Measurements from ENCODE around the gene PROM1.

Gene PROM1

GRCh38 chr4:16048619-16049419, 35.0 kb downstream of the PROM1 start:
- TF ChIP-seq JUND (IDR thresholded peaks at IDR 0.05; ENCODE audit: low read depth), result no peak
- in situ Hi-C loops (cut with HindIII; ENCODE audit: low pct_unique_long_range_greater_than_20kb, low sequenced_read_pairs), result no loop called here
- no peak for DNase-seq (ENCODE audit: low read depth in 1 of 2, low spot score in 1 of 2)

- in situ Hi-C loops (cut with HindIII; ENCODE audit: low pct_unique_long_range_greater_than_20kb, low sequenced_read_pairs), result no loop called here
- DNase-seq (ENCODE audit: low read depth in 1 of 2, low spot score in 1 of 2), result no peak
- TF ChIP-seq JUND (IDR thresholded peaks at IDR 0.05; ENCODE audit: low read depth), result no peak
Observed at GRCh38 chr4:16045687-16046086, 38.1 kb downstream of the PROM1 start.

DNA sequence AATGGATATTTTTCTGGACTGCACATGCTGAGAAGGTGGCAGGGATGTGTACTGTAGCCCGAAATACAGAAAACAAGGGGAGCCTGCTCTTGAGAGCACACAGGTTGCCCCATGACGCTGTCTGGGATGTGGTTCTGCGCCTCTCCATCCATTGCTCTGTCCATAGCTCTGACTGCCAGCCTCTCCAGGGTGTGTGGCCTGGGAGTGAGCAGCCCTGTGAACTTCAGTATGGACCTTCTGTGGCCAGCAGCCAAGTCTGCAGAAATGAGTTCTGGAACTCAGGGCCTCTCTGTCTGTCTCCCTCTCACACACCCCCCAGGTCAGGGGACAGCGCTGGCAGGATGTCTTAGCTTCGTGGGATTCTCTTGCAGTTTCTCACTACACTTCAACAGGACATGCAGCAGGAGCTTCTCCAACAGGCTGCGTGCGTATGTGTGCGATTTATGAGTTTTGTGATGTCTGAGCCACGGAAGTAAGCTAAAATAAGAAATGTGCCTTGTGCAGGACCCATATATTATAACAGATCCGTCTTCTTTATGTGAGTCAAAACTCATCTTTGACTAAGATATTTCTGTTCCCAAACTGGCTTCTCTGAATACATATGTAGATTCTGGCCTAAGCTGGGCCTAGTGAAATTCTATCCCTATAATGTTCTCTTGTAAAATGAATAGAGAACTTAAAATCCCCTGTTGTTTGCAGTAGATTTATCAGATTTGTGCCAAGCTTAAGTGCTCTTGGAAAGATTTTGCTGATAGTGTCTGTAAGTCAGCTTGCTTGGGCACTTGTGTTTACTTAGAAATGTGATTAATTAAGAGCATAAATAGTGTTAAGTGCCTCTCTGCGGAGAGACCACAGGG, 40.0 kb downstream of the PROM1 start:
- peak; percentile 9 to 63 for DNase-seq (ENCODE audit: low read depth in 1 of 2, low spot score in 1 of 2)
- TF ChIP-seq JUND (IDR thresholded peaks at IDR 0.05; ENCODE audit: low read depth), result peak; percentile 64
- in situ Hi-C loops (cut with HindIII; ENCODE audit: low pct_unique_long_range_greater_than_20kb, low sequenced_read_pairs), result no loop called here

DNA sequence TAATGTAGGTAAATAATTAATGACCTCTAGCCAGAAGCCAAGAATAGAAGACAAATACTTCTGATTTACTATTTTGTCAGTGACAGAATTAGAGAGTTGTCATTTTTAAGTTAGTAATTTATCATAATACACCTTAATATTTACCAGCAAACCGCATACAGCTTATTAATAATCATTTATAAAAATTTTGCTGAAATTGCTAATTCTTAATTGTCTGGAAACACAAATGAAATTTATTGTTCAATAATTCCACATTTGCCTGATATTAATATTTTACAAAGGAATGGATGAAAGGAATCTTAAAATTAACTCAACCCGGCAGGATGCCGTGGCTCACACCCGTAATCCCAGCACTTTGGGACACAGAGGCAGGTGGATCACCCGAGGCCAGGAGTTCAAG, 44.7 kb downstream of the PROM1 start:
- no peak for TF ChIP-seq JUND (IDR thresholded peaks at IDR 0.05; ENCODE audit: low read depth)
- DNase-seq (ENCODE audit: low read depth in 1 of 2, low spot score in 1 of 2), result no peak
- in situ Hi-C loops (cut with HindIII; ENCODE audit: low pct_unique_long_range_greater_than_20kb, low sequenced_read_pairs), result no loop called here

DNA sequence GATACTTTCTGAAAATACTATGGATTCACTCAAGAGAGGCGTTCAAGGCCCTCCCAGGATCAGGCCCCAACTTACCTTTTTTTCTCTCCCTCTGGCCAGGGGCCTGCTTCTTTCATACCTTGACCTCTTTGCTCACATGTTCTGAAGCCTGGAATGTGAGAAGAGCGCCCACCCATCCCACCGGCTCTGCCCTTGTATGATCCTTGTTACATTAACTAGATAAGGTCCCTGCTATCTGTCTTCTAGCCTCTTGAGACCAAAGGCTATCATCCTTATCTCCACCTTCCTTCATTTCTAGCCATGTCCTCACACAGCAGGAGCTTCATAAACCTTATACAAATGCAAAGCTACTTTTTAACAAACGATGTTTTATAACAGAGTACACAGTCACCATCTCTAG, 45.9 kb downstream of the PROM1 start:
- in situ Hi-C loops (cut with HindIII; ENCODE audit: low pct_unique_long_range_greater_than_20kb, low sequenced_read_pairs), result no loop called here

DNA sequence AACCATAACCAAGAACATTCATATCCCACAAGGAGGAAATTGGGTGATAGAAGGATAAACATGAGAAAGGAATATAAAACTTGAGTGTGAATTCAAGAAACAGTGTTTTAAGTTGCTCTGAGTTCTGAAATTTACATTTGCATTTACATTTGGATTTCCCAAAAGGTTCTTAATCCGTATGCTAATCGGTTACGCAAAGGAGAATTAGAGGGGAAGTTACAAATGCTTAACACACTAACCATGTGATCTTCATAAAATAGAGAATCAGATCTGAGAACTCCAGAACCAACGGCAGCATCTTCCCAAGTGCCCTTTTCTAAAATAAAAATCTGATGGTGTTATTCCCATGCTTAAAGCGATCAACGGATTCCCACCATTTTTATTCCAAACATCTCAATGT, 48.0 kb downstream of the PROM1 start:
- DNase-seq (ENCODE audit: low read depth in 1 of 2, low spot score in 1 of 2), result no peak
- in situ Hi-C loops (cut with HindIII; ENCODE audit: low pct_unique_long_range_greater_than_20kb, low sequenced_read_pairs), result no loop called here
- no peak for TF ChIP-seq JUND (IDR thresholded peaks at IDR 0.05; ENCODE audit: low read depth)

More for the DNA sequence above, 45.9 kb downstream of the PROM1 start:
- DNase-seq (ENCODE audit: low read depth in 1 of 2, low spot score in 1 of 2), result no peak
- no peak for TF ChIP-seq JUND (IDR thresholded peaks at IDR 0.05; ENCODE audit: low read depth)

- in situ Hi-C loops (cut with HindIII; ENCODE audit: low pct_unique_long_range_greater_than_20kb, low sequenced_read_pairs), result no loop called here
- TF ChIP-seq JUND (IDR thresholded peaks at IDR 0.05; ENCODE audit: low read depth), result peak; percentile 5; the same call in 1 of the 2 replicates
- peak in 1 of 2 experiments; percentile 83 for DNase-seq (ENCODE audit: low read depth in 1 of 2, low spot score in 1 of 2)
Observed at GRCh38 chr4:16034010-16034748, 49.6 kb downstream of the PROM1 start.

DNA sequence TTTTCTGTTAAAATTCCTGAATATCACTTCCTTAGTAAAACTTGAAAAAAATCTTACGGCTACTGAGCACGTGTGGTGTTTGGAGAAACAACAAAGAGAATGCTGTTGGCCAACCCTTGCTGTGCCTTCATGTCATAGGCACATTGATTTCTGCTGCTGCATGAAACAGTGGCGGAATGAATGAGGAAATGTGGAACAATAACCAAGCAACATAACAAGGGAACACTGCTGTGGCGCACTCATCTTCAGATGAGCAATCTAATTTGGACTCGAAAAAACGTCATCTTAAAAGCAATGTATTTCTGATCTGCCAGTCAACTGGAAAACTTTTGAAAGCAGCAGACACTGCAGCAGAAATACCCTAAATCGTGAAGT, 51.4 kb downstream of the PROM1 start:
- no peak for TF ChIP-seq JUND (IDR thresholded peaks at IDR 0.05; ENCODE audit: low read depth)
- DNase-seq (ENCODE audit: low read depth in 1 of 2, low spot score in 1 of 2), result no peak
- in situ Hi-C loops (cut with HindIII; ENCODE audit: low pct_unique_long_range_greater_than_20kb, low sequenced_read_pairs), result no loop called here

GRCh38 chr4:16031546-16032395, 52.1 kb downstream of the PROM1 start:
- no peak for DNase-seq (ENCODE audit: low read depth in 1 of 2, low spot score in 1 of 2)
- no peak for TF ChIP-seq JUND (IDR thresholded peaks at IDR 0.05; ENCODE audit: low read depth)
- in situ Hi-C loops (cut with HindIII; ENCODE audit: low pct_unique_long_range_greater_than_20kb, low sequenced_read_pairs), result no loop called here

DNA sequence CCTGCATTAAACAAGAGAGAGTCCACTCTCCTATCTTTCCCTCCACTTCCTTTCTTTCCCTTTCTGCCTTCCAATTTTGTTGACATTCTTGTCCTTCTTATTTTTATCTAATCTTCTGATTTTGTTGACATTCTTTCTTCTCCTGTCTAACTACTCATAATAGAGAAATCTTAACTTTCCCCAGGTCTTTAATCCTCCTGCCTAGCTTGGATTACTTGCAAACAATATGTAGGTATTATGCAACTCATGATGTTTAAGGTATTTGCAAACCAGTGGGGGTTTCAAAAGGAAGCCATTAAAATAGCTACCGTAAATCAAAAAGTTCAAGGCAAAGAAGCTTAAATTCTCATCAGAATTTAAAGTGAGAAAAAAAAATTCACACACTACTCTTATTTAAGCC, 53.9 kb downstream of the PROM1 start:
- DNase-seq (ENCODE audit: low read depth in 1 of 2, low spot score in 1 of 2), result peak in 1 of 2 experiments; percentile 52
- TF ChIP-seq JUND (IDR thresholded peaks at IDR 0.05; ENCODE audit: low read depth), result peak; percentile 43

GRCh38 chr4:16029262-16029661, 54.6 kb downstream of the PROM1 start:
- in situ Hi-C loops (cut with HindIII; ENCODE audit: low pct_unique_long_range_greater_than_20kb, low sequenced_read_pairs), result no loop called here
- DNase-seq (ENCODE audit: low read depth in 1 of 2, low spot score in 1 of 2), result peak in 1 of 2 experiments; percentile 48
- TF ChIP-seq JUND (IDR thresholded peaks at IDR 0.05; ENCODE audit: low read depth), result no peak

More for the DNA sequence above, 53.9 kb downstream of the PROM1 start:
- in situ Hi-C loops (cut with HindIII; ENCODE audit: low pct_unique_long_range_greater_than_20kb, low sequenced_read_pairs), result no loop called here

- in situ Hi-C loops (cut with HindIII; ENCODE audit: low pct_unique_long_range_greater_than_20kb, low sequenced_read_pairs), result no loop called here
- no peak for DNase-seq (ENCODE audit: low read depth in 1 of 2, low spot score in 1 of 2)
- TF ChIP-seq JUND (IDR thresholded peaks at IDR 0.05; ENCODE audit: low read depth), result no peak
Observed at GRCh38 chr4:16027626-16028025, 56.2 kb downstream of the PROM1 start.
